HEK293T (cell line): ENCODE data around the gene HRC.
"Not testable (repeated sequence)": the region's sequence is repeated elsewhere in the genome, so short reads cannot be mapped to it uniquely, and the experiment has no call there.

Experiments used
- BHLHE40 ChIP-seq: fragments of 450-650 bp; IDR thresholded peaks from 2 replicates; pipeline ENCODE4 v1.6.1; 2016; ENCODE audit warnings: mild to moderate bottlenecking, moderate library complexity, borderline replicate concordance
- CTBP1 ChIP-seq: fragments of 450-650 bp; IDR thresholded peaks from 2 replicates; pipeline ENCODE4 v1.6.1; 2016; ENCODE audit warnings: borderline replicate concordance
- ELF4 ChIP-seq: fragments of 450-650 bp; IDR thresholded peaks from 2 replicates; pipeline ENCODE4 v1.6.1; 2017; ENCODE audit warnings: antibody characterized with exemption
- FOXA1 ChIP-seq: fragments of 450-650 bp; IDR thresholded peaks from 2 replicates; pipeline ENCODE4 v1.6.1; 2016; ENCODE audit warnings: mild to moderate bottlenecking
- FOXM1 ChIP-seq: fragments of 450-650 bp; IDR thresholded peaks from 2 replicates; pipeline ENCODE4 v1.6.1; 2017; ENCODE audit warnings: mild to moderate bottlenecking, borderline replicate concordance
- HDGF ChIP-seq: fragments of 450-650 bp; IDR thresholded peaks from 2 replicates; pipeline ENCODE4 v1.6.1; 2017; ENCODE audit warnings: antibody characterized with exemption, borderline replicate concordance
- L3MBTL2 ChIP-seq: fragments of 450-650 bp; conservative IDR thresholded peaks from 2 replicates; pipeline ENCODE4 v1.6.1; 2016; ENCODE audit warnings: mild to moderate bottlenecking
- NFRKB ChIP-seq: fragments of 450-650 bp; IDR thresholded peaks from 2 replicates; pipeline ENCODE4 v1.6.1; 2016; ENCODE audit warnings: mild to moderate bottlenecking, moderate library complexity
- SP1 ChIP-seq: fragments of 450-650 bp; IDR thresholded peaks from 2 replicates; pipeline ENCODE4 v1.6.1; 2017
- SUZ12 ChIP-seq: fragments of 450-650 bp; IDR thresholded peaks from 2 replicates; pipeline ENCODE4 v1.6.1; 2016; ENCODE audit warnings: mild to moderate bottlenecking
- TARDBP ChIP-seq: fragments of 450-650 bp; IDR thresholded peaks from 2 replicates; pipeline ENCODE4 v1.6.1; 2016
- TF ChIP-seq, protein P1 (sequence below): fragments of 450-650 bp; IDR thresholded peaks from 2 replicates; pipeline ENCODE4 v1.6.1; 2016

DNA sequence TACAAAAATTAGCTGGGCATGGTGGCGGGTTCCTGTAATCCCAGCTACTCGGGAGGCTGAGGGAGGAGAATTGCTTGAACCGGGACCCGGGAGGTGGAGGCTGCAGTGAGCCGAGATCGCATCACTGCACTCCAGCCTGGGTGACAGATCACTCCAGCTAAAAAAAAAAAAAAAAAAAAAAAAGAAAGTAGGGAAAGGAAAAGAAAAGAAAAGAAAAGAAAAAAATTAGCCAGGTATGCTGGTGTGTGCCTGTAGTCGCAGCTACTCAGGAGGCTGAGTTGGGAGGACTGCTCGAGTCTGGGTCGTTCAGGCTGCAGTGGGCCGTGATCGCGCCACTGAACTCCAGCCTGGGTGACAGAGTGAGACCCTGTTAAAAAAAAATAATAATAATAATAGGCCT is 28.0 kb downstream of the HRC start:
- TF ChIP-seq BHLHE40, SUZ12, L3MBTL2, HDGF, ELF4, FOXA1, NFRKB, SP1, FOXM1, TARDBP, CTBP1: not testable (repeated sequence)
- TF ChIP-seq, protein P1, sequence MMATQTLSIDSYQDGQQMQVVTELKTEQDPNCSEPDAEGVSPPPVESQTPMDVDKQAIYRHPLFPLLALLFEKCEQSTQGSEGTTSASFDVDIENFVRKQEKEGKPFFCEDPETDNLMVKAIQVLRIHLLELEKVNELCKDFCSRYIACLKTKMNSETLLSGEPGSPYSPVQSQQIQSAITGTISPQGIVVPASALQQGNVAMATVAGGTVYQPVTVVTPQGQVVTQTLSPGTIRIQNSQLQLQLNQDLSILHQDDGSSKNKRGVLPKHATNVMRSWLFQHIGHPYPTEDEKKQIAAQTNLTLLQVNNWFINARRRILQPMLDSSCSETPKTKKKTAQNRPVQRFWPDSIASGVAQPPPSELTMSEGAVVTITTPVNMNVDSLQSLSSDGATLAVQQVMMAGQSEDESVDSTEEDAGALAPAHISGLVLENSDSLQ, result not testable (repeated sequence)
